Prostate gland (tissue), 2 donors: Measurements from ENCODE around the gene KRT23. TPM values are rescaled to one million over a fixed set of nuclear protein-coding genes. Genes with fewer than 3 reads are reported as not detected.

ENCODE experiments used
- DNase-seq: peaks from one replicate; pipeline ENCODE4 v3.0.0-alpha.2; 2019; ENCODE audit warnings: low spot score
- H3K27ac ChIP-seq, 2 donors: fragments of 200-600 bp; sonication (generic); 2 replicates each; pipeline ENCODE4 v1.5.1; 2017 to 2019
- H3K27me3 ChIP-seq: fragments of 200-600 bp; sonication (generic); replicated peaks from 2 replicates; pipeline ENCODE4 v1.5.1; 2019; ENCODE audit not compliant: insufficient read depth
- H3K36me3 ChIP-seq, 2 donors: fragments of 200-600 bp; sonication (generic); 1 replicate in 1 of 2; 2 replicates in 1 of 2; pipeline versions ENCODE4 v1.5.1 to v1.8.1; 2017 to 2019
- H3K4me1 ChIP-seq: fragments of 200-600 bp; sonication (generic); replicated peaks from 2 replicates; pipeline ENCODE4 v1.5.1; 2019
- H3K4me3 ChIP-seq, 2 donors: fragments of 200-600 bp; sonication (generic); 2 replicates each; pipeline ENCODE4 v1.5.1; 2017 to 2019
- H3K9me3 ChIP-seq: fragments of 200-600 bp; sonication (generic); 2 replicates; pipeline ENCODE4 v1.5.1; 2017
- POLR2A ChIP-seq: fragments of 450-650 bp; IDR thresholded peaks from one replicate; pipeline ENCODE4 v1.6.1; 2016; ENCODE audit warnings: antibody characterized with exemption, mild to moderate bottlenecking
- POLR2AphosphoS5 ChIP-seq: sonication (generic); formaldehyde crosslinking; IDR thresholded peaks from one replicate; pipeline ENCODE4 v1.6.1; 2017; ENCODE audit warnings: antibody characterized with exemption
- WGBS: methylation state at CpG from one replicate; pipeline ENCODE4 v1.1.5; 2018; 5-methylcytosine and 5-hydroxymethylcytosine counted together
- intact Hi-C: fragments of 100-400 bp; cut with DNase I; formaldehyde crosslinking; loops from one replicate; pipeline ENCODE4 v1.14.2; 2022
- total RNA-seq, 2 donors: library from RNA; depleted of rRNA; stranded (reverse); fragments of >200 nt; gene quantifications; one replicate each; pipeline ENCODE4 v1.1.0, GENCODE V29; 2016
- TF ChIP-seq, protein P1 (sequence below), 4 experiments: fragments of 200-600 bp in 2 of 4; fragments of 450-650 bp in 2 of 4; sonication (generic) in 2 of 4; IDR thresholded peaks; 1 replicate in 3 of 4; 2 replicates in 1 of 4; pipeline ENCODE4 v1.5.1; 2016 to 2019; ENCODE audit warnings: antibody characterized with exemption in 4 of 4, mild to moderate bottlenecking in 2 of 4, moderate library complexity in 2 of 4

The KRT23 gene
- total RNA-seq, 2 donors from 2014 or later, result 19.6 to 38.9 TPM

DNA sequence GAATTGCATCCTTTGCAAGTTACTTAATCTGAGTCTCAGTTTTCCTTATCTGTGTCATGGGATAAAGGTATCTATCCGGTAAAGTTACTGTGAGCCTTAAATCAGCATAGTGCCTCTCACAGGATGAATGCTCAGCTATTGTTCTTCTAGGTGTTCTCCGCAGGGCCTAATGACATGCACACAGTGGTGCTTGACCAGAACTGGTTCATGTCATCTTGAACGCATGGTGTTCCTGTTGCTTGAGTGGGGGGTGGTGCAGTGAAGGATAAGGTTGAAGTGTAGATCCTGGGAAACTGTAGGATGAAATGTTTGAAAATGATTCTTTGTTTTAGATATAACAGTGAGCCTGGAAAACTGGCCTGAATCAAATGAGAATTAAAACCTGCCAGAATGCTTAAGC is 42.7 kb upstream of the KRT23 start:
- DNase-seq, result no peak
- no peak for TF ChIP-seq POLR2AphosphoS5
- Histone ChIP-seq H3K4me3 (no peak overlapping the region), H3K4me1 (no peaks in the 10 kb centered on the region), H3K36me3 (no peaks in the 10 kb centered on the region), H3K27me3 (no peaks in the 10 kb centered on the region), H3K9me3 (no peaks in the 10 kb centered on the region), H3K27ac (no peak overlapping the region)
- 92% methylated on average over 3 of the region's 3 CpGs for WGBS
- intact Hi-C loops, result no loop called here

- Histone ChIP-seq H3K27ac (peak overlapping the region; percentile 32 to 51), H3K4me3 (no peak overlapping the region), H3K27me3 (no peaks in the 10 kb centered on the region), H3K9me3 (no peaks in the 10 kb centered on the region), H3K36me3 (no peaks in the 10 kb centered on the region), H3K4me1 (no peaks in the 10 kb centered on the region)
- no peak for DNase-seq
- 40% methylated on average over 13 of the region's 13 CpGs for WGBS
- intact Hi-C loops, result no loop called here
- TF ChIP-seq POLR2AphosphoS5, result peak; percentile 5
- TF ChIP-seq POLR2A, result no peak
Measured at GRCh38 chr17:40978575-40979151, 41.2 kb upstream of the KRT23 start.

GRCh38 chr17:40975516-40975915 is 38.1 kb upstream of the KRT23 start:
- Histone ChIP-seq H3K9me3 (no peaks in the 10 kb centered on the region), H3K4me3 (no peak overlapping the region), H3K27me3 (no peaks in the 10 kb centered on the region), H3K4me1 (no peaks in the 10 kb centered on the region), H3K36me3 (no peaks in the 10 kb centered on the region), H3K27ac (no peak overlapping the region)
- no peak for DNase-seq
- intact Hi-C loops, result no loop called here
- TF ChIP-seq POLR2AphosphoS5 (no peak), POLR2A (no peak)
- TF ChIP-seq, protein P1, sequence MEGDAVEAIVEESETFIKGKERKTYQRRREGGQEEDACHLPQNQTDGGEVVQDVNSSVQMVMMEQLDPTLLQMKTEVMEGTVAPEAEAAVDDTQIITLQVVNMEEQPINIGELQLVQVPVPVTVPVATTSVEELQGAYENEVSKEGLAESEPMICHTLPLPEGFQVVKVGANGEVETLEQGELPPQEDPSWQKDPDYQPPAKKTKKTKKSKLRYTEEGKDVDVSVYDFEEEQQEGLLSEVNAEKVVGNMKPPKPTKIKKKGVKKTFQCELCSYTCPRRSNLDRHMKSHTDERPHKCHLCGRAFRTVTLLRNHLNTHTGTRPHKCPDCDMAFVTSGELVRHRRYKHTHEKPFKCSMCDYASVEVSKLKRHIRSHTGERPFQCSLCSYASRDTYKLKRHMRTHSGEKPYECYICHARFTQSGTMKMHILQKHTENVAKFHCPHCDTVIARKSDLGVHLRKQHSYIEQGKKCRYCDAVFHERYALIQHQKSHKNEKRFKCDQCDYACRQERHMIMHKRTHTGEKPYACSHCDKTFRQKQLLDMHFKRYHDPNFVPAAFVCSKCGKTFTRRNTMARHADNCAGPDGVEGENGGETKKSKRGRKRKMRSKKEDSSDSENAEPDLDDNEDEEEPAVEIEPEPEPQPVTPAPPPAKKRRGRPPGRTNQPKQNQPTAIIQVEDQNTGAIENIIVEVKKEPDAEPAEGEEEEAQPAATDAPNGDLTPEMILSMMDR (IDR thresholded peaks at IDR 0.05), result no peak

- TF ChIP-seq, protein P1 (IDR thresholded peaks at IDR 0.05), result no peak
- TF ChIP-seq POLR2A, result no peak
- no peak for TF ChIP-seq POLR2AphosphoS5
- H3K27ac ChIP-seq, result no peak overlapping the region
- no peaks in the 10 kb centered on the region for H3K36me3 ChIP-seq
- WGBS, result 93% methylated on average over 3 of the region's 3 CpGs
- H3K4me1 ChIP-seq, result no peaks in the 10 kb centered on the region
- H3K4me3 ChIP-seq, result no peak overlapping the region
- no peaks in the 10 kb centered on the region for H3K27me3 ChIP-seq
- intact Hi-C loops, result no loop called here
- H3K9me3 ChIP-seq, result no peaks in the 10 kb centered on the region
- no peak for DNase-seq
Measured at GRCh38 chr17:40974366-40974765, 36.9 kb upstream of the KRT23 start.

GRCh38 chr17:40967582-40967981 is 30.1 kb upstream of the KRT23 start:
- H3K9me3 ChIP-seq, result no peaks in the 10 kb centered on the region
- TF ChIP-seq POLR2A (no peak), POLR2AphosphoS5 (no peak)
- TF ChIP-seq, protein P1 (IDR thresholded peaks at IDR 0.05), result peak in 1 of 4 experiments; percentile 22
- no peak overlapping the region for H3K4me3 ChIP-seq
- H3K36me3 ChIP-seq, result no peaks in the 10 kb centered on the region
- no peaks in the 10 kb centered on the region for H3K4me1 ChIP-seq
- 91% methylated on average over 1 of the region's 1 CpG for WGBS
- no peak for DNase-seq
- H3K27ac ChIP-seq, result no peak overlapping the region
- intact Hi-C loops, result no loop called here
- H3K27me3 ChIP-seq, result no peaks in the 10 kb centered on the region

GRCh38 chr17:40966848-40967247 is 29.4 kb upstream of the KRT23 start, which contains the start of gene KRT39:
Gene KRT39, minus strand, starts transcription at chr17:40966948. Its CDS starts 92 bp downstream, at chr17:40966856.
- intact Hi-C loops, result no loop called here
- no peak for TF ChIP-seq POLR2AphosphoS5
- TF ChIP-seq POLR2A, result no peak
- TF ChIP-seq, protein P1 (IDR thresholded peaks at IDR 0.05), result no peak
- Histone ChIP-seq H3K36me3 (no peaks in the 10 kb centered on the region), H3K27ac (no peak within 1 kb of the TSS), H3K9me3 (no peaks in the 10 kb centered on the region), H3K27me3 (no peaks in the 10 kb centered on the region), H3K4me1 (no peaks in the 10 kb centered on the region), H3K4me3 (no peak within 1 kb of the TSS)
- no peak for DNase-seq
- WGBS, result 72% methylated on average over 1 of the region's 1 CpG
